GM18520 (cell line): Measurements from ENCODE around the gene PROB1.
"Not testable (repeated sequence)": the region's sequence is repeated elsewhere in the genome, so short reads cannot be mapped to it uniquely, and the experiment has no call there.

Experiments
- ATAC-seq: cut with Tn5 transposase; IDR thresholded peaks from one replicate; pipeline ENCODE4 v1.9.1; 2021; ENCODE audit not compliant: unreplicated experiment

Gene PROB1

DNA sequence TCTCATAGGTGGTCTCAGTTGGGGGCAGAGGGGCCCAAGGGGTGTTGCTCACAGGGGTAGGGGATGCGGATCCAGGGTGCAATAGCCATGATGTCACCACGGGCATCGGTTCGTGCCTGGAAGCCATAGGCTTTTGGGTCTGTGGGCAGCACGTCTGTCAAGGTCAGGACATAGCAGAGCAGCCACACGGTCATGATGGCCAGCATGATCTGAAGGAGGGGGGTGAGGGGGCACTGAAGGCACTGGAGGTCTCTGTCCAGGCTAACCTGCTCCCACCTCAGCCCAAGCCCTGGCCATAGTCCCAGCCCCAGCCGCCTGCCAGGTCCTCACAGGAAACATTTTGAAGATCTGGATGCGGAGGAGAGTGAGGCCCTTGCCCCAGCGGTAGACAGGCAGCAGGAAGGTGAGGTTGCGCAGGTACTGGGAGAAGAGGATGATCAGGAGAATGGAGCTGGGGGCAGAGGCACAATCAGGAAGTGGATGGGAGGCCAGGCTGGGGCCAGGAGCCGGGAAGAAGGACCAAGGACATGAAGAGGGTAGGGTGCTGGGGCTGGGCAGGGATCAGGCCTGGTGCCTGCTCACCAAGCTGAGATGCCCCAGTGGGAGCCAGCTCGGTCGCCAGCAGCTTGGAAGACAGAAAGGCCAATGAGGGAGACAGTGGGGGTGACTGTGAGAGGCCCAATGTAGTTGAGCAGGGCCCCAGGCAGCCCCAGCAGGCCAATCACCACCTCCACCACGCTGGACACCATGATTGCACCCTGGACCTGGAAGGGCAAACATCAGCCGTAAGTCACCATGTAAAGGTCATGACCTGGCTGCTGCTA is 15.1 kb downstream of the PROB1 start:
- ATAC-seq, result no peak

GRCh38 chr5:139378941-139379361 is 16.0 kb downstream of the PROB1 start:
- no peak for ATAC-seq

GRCh38 chr5:139378101-139378825 is 16.6 kb downstream of the PROB1 start:
- ATAC-seq, result no peak

DNA sequence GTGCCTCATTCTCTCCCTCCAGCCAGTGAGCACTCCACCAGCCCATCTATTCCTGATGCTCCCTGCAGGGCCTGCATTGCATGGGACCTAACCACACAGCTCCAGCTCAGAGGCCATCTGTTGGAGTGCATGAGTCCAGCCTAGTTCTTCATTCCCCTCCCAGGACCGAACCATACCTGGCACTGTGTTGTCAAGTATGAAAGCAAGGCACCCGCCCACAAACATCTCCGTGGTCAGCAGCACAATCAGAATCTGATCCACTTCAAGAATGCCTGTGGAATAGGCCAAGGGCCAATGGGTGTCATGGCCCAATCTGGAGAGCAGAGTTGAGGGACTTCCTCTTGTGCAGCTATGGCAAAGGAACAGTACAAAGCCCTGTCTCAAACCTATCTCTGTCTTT is 17.7 kb downstream of the PROB1 start:
- ATAC-seq, result no peak

GRCh38 chr5:139376364-139376763 is 18.5 kb downstream of the PROB1 start:
- no peak for ATAC-seq

GRCh38 chr5:139374909-139375308 is 20.0 kb downstream of the PROB1 start:
- ATAC-seq, result no peak

GRCh38 chr5:139371482-139372435 is 23.1 kb downstream of the PROB1 start:
- ATAC-seq, result no peak

DNA sequence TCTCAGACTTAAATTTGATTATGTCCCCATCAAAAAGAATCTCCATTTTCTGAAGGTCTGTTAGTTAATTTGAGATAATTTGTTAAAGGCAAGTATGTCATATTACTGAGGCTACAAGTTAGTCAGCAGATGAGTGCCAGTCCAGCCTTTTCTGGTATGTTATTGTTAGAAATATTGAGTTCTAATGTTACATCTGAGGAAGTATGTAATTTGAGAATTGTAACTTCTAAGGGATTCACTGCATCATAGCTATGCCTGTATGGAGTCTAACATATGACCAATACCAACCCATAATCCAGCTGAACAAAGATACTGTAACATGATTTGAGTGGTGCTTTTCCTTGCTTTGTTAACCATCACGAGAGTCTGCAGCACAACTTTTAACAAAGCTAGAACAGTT is 25.7 kb downstream of the PROB1 start:
- no peak for ATAC-seq

- ATAC-seq, result no peak
Measured at GRCh38 chr5:139368613-139369012, 26.3 kb downstream of the PROB1 start.

DNA sequence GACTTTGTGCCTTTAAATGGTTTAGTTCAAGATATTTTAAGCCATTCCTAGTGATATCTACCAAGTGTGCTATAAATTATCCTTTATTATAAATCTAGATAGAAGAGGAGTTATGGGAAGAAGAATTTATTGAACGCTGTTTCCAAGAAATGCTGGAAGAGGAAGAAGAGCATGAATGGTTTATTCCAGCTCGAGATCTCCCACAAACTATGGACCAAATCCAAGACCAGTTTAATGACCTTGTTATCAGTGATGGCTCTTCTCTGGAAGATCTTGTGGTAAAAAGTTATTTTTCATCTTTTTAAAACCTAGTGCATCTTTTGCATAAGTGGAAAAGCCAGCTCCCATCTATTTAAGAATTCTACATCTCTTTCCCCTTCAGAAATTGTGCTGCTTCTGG is 30.4 kb downstream of the PROB1 start:
- no peak for ATAC-seq

GRCh38 chr5:139363937-139364336 is 31.0 kb downstream of the PROB1 start:
- no peak for ATAC-seq

DNA sequence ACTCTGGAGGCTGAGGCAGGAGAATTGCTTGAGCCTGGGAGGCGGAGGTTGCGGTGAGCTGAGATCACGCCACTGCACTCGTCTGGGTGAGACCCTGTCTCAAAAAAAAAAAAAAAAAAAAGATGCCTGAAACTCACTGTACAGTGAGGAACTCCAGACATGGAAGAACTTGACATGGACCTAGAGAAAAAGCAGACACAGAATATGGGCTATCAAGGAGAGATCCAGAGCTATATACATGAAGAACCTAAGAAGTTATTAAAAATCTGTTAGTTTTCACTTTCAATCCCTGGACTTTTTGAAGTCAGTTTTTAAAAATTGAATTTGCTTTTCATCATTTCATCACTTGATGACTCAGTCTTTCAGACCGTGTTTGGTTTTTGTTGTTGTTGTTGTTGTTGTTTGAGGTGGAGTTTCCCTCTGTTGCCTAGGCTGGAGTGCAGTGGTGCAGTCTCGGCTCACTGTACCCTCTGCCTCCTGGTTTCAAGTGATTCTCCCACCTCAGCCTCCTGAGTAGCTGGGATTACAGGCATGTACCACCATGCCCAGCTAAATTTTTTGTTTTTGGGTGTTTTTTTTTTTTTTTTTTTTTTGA is 33.0 kb downstream of the PROB1 start:
- no peak for ATAC-seq

DNA sequence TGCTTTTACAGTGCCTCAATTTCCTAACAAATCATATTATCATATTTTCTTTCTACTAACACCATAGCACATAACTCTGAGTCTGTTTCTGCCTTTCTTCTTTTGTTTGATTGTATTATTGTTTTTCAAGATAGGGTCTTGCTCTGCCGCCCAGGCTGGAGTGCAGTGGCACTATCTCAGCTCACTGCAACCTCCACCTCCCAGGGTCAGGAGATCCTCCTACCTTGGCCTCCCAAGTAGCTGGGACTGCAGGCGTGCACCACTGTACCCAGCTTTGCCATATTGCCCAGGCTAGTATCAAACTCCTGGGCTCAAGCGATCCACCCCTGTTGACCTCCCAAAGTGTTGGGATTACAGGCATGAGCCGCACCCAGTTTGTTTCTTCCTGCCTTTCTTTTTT is 34.5 kb downstream of the PROB1 start:
- ATAC-seq, result no peak

GRCh38 chr5:139358064-139358463 is 36.8 kb downstream of the PROB1 start:
- ATAC-seq, result no peak

DNA sequence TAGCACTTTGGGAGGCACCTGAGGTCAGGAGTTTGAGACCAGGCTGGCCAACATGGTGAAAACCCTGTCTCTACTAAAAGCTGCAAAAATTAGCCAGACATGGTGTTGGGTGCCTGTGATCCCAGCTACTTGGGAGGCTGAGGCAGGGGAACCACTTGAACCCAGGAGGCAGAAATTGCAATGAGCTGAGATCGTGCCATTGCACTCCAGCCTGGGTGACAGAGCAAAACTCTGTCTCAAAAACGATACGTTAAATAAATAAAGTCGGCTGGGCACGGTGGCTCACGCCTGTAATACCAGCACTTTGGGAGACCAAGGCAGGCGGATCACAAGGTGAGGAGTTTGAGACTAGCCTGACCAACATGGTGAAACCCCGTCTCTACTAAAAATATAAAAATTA is 39.0 kb downstream of the PROB1 start:
- ATAC-seq, result not testable (repeated sequence)

DNA sequence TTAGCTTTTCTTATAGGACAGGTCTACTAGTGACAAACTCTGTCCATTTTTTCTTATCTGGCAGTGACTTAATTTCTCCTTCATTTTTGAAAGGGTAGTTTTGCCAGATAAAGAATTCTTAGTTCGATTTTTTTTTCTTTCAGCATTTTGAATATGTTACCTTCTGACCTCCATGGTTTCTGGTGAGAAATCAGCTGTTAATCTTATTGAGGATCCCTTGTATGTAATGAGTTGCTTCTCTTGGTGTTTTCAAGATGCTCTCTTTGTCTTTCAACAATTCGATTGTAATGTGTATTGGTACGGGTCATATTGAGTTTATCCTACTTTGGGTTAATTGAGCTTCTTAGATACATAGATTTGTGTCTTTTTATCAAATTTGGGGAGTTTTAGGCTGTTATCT is 40.7 kb downstream of the PROB1 start:
- no peak for ATAC-seq

DNA sequence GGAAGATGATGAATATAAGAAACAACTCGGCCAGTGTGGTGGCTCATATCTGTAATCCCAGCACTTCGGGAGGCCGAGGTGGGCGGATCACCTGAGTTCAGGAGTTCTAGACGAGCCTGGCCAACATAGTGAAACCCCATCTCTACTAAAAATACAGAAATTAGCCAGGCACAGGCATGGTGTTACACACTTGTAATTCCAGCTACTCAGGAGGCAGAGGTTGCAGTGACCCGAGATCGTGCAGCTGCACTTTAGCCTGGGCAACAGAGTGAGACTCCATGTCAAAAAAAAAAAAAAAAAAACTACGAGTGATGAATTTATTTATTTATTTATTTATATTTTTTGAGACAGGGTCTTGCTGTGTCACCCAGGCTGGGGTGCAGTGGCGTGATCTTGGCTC is 47.0 kb downstream of the PROB1 start:
- ATAC-seq, result not testable (repeated sequence)

DNA sequence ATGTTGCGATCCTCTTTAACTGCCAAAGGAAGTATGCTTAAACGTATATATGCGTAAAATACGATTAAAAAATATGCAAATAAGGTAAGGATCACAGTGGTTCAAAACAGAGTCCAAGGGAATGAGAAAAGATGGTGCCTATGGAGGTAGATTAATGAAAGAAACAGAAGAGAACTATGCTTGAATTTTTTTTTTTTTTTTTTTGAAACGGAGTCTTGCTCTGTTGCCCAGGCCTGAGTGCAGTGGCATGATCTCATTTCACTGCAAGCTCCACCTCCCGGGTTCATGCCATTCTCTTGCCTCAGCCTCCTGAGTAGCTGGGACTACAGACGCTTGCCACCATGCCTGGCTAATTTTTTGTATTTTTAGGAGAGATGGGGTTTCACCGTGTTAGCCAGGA is 49.5 kb downstream of the PROB1 start:
- not testable (repeated sequence) for ATAC-seq

DNA sequence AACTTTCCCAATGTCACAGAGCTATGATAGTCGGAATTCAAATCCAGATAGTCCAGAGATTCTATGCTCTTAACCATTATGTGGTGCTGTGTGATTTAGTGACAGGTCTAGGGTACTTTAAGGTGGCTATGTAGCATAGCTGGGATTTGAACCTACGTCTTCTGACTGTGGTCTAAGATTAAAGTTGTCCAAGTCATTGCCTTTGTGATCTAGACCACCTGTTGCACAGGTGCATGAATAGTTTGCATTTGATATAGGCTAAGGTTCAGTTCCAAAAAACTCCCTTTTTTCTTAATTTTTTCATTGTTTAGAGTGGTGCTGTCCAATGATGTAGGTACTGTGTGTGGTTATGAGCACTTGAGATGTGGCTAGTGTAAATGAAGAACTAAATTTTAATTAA is 50.7 kb downstream of the PROB1 start:
- ATAC-seq, result no peak

GRCh38 chr5:139343476-139343875 is 51.4 kb downstream of the PROB1 start:
- ATAC-seq, result no peak

- no peak for ATAC-seq
Measured at GRCh38 chr5:139342423-139342723, 52.5 kb downstream of the PROB1 start.
